OCI-LY3 (cell line): Measurements from ENCODE around the gene SLC19A1.

Experiments
- EZH2phosphoT487 ChIP-seq: fragments of 200-600 bp; shearing (Covaris generic); IDR thresholded peaks from 2 replicates; pipeline ENCODE4 v1.6.1; 2018; ENCODE audit warnings: antibody characterized with exemption, mixed run types, low read depth
- TF ChIP-seq, protein P1 (sequence below): fragments of 200-600, 300-600 bp; sonication (generic); IDR thresholded peaks from 2 replicates; pipeline ENCODE4 v1.5.1; 2014; ENCODE audit warnings: antibody characterized with exemption, low read length, low read depth

DNA sequence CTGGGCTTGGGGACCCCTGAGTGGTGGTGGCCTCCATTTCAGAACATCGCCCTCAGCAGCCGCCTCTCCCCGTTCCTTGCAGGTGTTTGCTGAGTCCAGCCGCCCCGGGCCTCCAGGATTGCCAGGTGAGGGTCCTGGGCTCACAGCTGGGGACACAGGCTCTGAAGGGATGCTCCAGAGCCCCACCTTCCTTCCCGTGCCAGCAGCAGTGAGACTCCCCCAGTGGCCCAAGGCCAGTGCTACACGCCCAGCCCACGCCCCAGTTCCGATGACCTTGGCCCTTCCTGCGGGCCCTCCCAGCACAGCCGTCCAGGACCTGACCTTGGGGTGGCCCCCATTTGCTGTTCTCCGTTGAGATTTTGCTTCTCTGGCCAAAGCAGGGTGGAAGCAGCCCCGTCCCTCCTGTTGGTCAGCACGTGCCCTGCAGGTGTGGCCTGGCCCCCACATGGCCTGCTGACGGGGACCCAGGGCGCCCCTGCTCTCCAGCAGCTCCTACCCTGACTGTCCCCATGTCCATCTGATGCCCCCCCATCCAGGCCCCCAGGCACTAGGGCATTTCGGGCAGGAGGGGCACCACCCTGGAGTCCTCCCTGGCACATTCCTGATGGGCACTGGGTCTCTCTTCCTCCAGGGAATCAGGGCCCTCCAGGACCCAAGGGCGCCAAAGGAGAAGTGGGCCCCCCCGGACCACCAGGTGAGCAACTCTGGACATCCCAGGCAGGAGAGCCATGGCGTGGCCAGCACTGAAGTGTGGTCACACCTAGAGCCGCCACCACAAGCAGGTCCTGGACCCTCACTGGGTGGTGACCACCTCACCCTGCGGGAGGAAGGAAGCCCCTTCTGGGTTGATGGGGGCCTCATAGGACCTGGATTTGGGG, 45.0 kb downstream of the SLC19A1 start:
- TF ChIP-seq, protein P1, sequence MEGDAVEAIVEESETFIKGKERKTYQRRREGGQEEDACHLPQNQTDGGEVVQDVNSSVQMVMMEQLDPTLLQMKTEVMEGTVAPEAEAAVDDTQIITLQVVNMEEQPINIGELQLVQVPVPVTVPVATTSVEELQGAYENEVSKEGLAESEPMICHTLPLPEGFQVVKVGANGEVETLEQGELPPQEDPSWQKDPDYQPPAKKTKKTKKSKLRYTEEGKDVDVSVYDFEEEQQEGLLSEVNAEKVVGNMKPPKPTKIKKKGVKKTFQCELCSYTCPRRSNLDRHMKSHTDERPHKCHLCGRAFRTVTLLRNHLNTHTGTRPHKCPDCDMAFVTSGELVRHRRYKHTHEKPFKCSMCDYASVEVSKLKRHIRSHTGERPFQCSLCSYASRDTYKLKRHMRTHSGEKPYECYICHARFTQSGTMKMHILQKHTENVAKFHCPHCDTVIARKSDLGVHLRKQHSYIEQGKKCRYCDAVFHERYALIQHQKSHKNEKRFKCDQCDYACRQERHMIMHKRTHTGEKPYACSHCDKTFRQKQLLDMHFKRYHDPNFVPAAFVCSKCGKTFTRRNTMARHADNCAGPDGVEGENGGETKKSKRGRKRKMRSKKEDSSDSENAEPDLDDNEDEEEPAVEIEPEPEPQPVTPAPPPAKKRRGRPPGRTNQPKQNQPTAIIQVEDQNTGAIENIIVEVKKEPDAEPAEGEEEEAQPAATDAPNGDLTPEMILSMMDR, result no peak
- no peak for TF ChIP-seq EZH2phosphoT487
